Lower leg skin (tissue), 4 donors: ENCODE data around the gene COMMD8. TPM values are rescaled to one million over a fixed set of nuclear protein-coding genes. Genes with fewer than 3 reads are reported as not detected.

Experiments
- DNase-seq, 2 donors: peaks; one replicate each; pipeline ENCODE4 v3.0.0-alpha.2; 2019; ENCODE audit warnings: low spot score in 2 of 2
- H3K4me3 ChIP-seq: fragments of 200-600 bp; sonication (generic); 2 replicates; pipeline ENCODE4 v1.5.1; 2017; ENCODE audit warnings: mild to moderate bottlenecking, low read depth; ENCODE audit not compliant: poor library complexity, severe bottlenecking
- CTCF ChIP-seq, 3 donors: fragments of 450-650 bp; IDR thresholded peaks; one replicate each; pipeline ENCODE4 v1.5.1; 2016; ENCODE audit warnings: antibody characterized with exemption in 3 of 3, mild to moderate bottlenecking in 3 of 3, moderate library complexity in 2 of 3
- POLR2A ChIP-seq, 2 donors: fragments of 450-650 bp; IDR thresholded peaks; one replicate each; pipeline ENCODE4 v1.6.1; 2016 to 2017; ENCODE audit warnings: antibody characterized with exemption in 2 of 2, mild to moderate bottlenecking in 1 of 2, moderate library complexity in 1 of 2
- WGBS, 2 donors: methylation state at CpG; one replicate each; pipeline ENCODE4 v1.1.5; 2018; 5-methylcytosine and 5-hydroxymethylcytosine counted together
- intact Hi-C: fragments of 100-400 bp; cut with DNase I; formaldehyde crosslinking; loops from one replicate; pipeline ENCODE4 v1.15.0; 2023; ENCODE audit warnings: low total_unique reads
- total RNA-seq, 4 donors: library from RNA; depleted of rRNA; stranded (reverse); fragments of >200 nt; gene quantifications; one replicate each; pipeline ENCODE4 v1.1.0, GENCODE V29; 2016

COMMD8 gene
- total RNA-seq, 4 donors from 2014 or later = 12.0 to 16.7 (median 14.8) TPM

GRCh38 chr4:47425628-47426027, 37.9 kb downstream of the COMMD8 start:
- H3K4me3 ChIP-seq = no peak overlapping the region
- WGBS, 2 donors = 94 to 95% methylated on average over 25 of the region's 25 CpGs
- TF ChIP-seq CTCF (IDR thresholded peaks at IDR 0.05) (no peak), POLR2A (IDR thresholded peaks at IDR 0.05) (no peak)
- intact Hi-C loops = no loop called here
- no peak for DNase-seq

GRCh38 chr4:47419296-47419695, 44.2 kb downstream of the COMMD8 start:
- no peak for DNase-seq
- 48 to 79% methylated on average over 2 of the region's 2 CpGs for WGBS, 2 donors
- intact Hi-C loops = no loop called here
- no peak overlapping the region for H3K4me3 ChIP-seq
- TF ChIP-seq POLR2A (IDR thresholded peaks at IDR 0.05) (no peak), CTCF (IDR thresholded peaks at IDR 0.05) (no peak)

- DNase-seq = no peak
- WGBS, 2 donors = 43 to 53% methylated on average over 2 of the region's 2 CpGs
- intact Hi-C loops = no loop called here
- no peak for TF ChIP-seq POLR2A (IDR thresholded peaks at IDR 0.05)
- TF ChIP-seq CTCF (IDR thresholded peaks at IDR 0.05) = no peak
- H3K4me3 ChIP-seq = no peak overlapping the region
Observed at GRCh38 chr4:47418147-47418546, 45.4 kb downstream of the COMMD8 start.

- intact Hi-C loops = no loop called here
- TF ChIP-seq CTCF (IDR thresholded peaks at IDR 0.05) (no peak), POLR2A (IDR thresholded peaks at IDR 0.05) (no peak)
- DNase-seq = no peak
- H3K4me3 ChIP-seq = no peak overlapping the region
Observed at GRCh38 chr4:47415719-47416118, 47.8 kb downstream of the COMMD8 start.

- no peak for TF ChIP-seq POLR2A (IDR thresholded peaks at IDR 0.05)
- no peak for TF ChIP-seq CTCF (IDR thresholded peaks at IDR 0.05)
- DNase-seq = no peak
- intact Hi-C loops = no loop called here
- no peak overlapping the region for H3K4me3 ChIP-seq
- 47 to 51% methylated on average over 2 of the region's 2 CpGs for WGBS, 2 donors
Observed at GRCh38 chr4:47413521-47413920, 50.0 kb downstream of the COMMD8 start.

GRCh38 chr4:47410271-47410670, 53.2 kb downstream of the COMMD8 start:
- TF ChIP-seq CTCF (IDR thresholded peaks at IDR 0.05) (no peak), POLR2A (IDR thresholded peaks at IDR 0.05) (no peak)
- 57 to 67% methylated on average over 1 of the region's 1 CpG for WGBS, 2 donors
- no peak overlapping the region for H3K4me3 ChIP-seq
- no peak for DNase-seq
- intact Hi-C loops = no loop called here
